ENCODE measurements around the gene RMDN2. TPM values are rescaled to one million over a fixed set of nuclear protein-coding genes. Genes with fewer than 3 reads are reported as not detected.

Gene RMDN2
- total RNA-seq, 3 donors from 2014 or later, result 9.8 to 14.4 (median 11.5) TPM

- DNase-seq (ENCODE audit: low spot score in 2 of 2), result no peak
- no peaks in the 10 kb centered on the region for H3K4me1 ChIP-seq
- no peak for TF ChIP-seq CTCF (IDR thresholded peaks at IDR 0.05)
- TF ChIP-seq POLR2A (IDR thresholded peaks at IDR 0.05), result no peak
- no peak for TF ChIP-seq POLR2AphosphoS5 (IDR thresholded peaks at IDR 0.05)
- intact Hi-C loops (cut with DNase I; ENCODE audit: low total_unique reads), result no loop called here
- no peaks in the 10 kb centered on the region for H3K27me3 ChIP-seq
- no peaks in the 10 kb centered on the region for H3K36me3 ChIP-seq
- H3K9me3 ChIP-seq, result no peaks in the 10 kb centered on the region
- no peak overlapping the region for H3K4me3 ChIP-seq
- H3K27ac ChIP-seq, result no peak overlapping the region
Observed at GRCh38 chr2:38060236-38061018, 135.3 kb downstream of the RMDN2 start.

- H3K36me3 ChIP-seq, result no peaks in the 10 kb centered on the region
- no peak overlapping the region for H3K4me3 ChIP-seq
- TF ChIP-seq CTCF (IDR thresholded peaks at IDR 0.05) (no peak), POLR2A (IDR thresholded peaks at IDR 0.05) (no peak), POLR2AphosphoS5 (IDR thresholded peaks at IDR 0.05) (no peak)
- no peak for DNase-seq (ENCODE audit: low spot score in 2 of 2)
- H3K4me1 ChIP-seq, result no peaks in the 10 kb centered on the region
- no peak overlapping the region for H3K27ac ChIP-seq
- H3K27me3 ChIP-seq, result no peaks in the 10 kb centered on the region
- intact Hi-C loops (cut with DNase I; ENCODE audit: low total_unique reads), result no loop called here
- no peaks in the 10 kb centered on the region for H3K9me3 ChIP-seq
Observed at GRCh38 chr2:38064801-38065501, 139.9 kb downstream of the RMDN2 start.

- peak overlapping the region in 1 of 2 donors; percentile 43 for H3K27ac ChIP-seq
- intact Hi-C loops (cut with DNase I; ENCODE audit: low total_unique reads), result no loop called here
Observed at GRCh38 chr2:38065502-38066135, 140.5 kb downstream of the RMDN2 start.

DNA sequence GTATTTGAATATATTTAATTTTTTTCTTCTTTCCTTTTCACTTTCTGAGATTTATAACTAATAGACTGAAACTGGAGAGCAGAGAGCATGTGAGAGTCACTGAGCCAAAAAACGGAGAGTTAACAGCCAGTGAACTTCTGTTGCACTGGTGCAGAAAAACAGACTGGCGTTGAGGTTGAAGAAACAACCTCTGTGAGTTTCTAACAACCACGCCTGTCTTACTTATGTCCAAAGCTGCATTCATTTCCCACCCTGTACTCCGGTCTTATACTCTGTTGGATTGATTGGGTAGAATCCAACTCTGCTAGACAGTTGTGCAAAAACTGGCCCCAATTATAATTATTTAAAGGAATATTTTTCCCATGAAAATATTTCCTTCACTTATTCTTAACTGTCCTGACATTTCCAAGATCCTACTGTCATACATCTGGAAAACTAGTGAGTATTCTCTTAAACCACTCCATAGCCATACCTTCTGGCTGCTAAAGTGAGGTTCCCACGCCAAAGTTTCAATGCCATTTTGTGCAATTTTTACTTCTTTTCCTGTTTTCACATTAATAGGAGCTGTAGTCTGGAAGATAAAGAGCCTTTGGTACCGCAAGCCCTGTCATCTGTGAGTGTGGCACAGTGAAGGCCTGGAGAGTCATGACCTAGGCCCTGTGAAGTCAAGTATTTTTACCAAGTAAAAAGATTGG, 141.5 kb downstream of the RMDN2 start:
- TF ChIP-seq CTCF (IDR thresholded peaks at IDR 0.05) (no peak), POLR2AphosphoS5 (IDR thresholded peaks at IDR 0.05) (no peak), POLR2A (IDR thresholded peaks at IDR 0.05) (no peak)
- peak overlapping the region in 1 of 3 donors; percentile 25 for H3K4me3 ChIP-seq
- no peaks in the 10 kb centered on the region for H3K27me3 ChIP-seq
- no peak for DNase-seq (ENCODE audit: low spot score in 2 of 2)
- H3K36me3 ChIP-seq, result no peaks in the 10 kb centered on the region
- intact Hi-C loops (cut with DNase I; ENCODE audit: low total_unique reads), result no loop called here
- no peaks in the 10 kb centered on the region for H3K9me3 ChIP-seq
- no peak overlapping the region for H3K27ac ChIP-seq
- no peaks in the 10 kb centered on the region for H3K4me1 ChIP-seq

More at GRCh38 chr2:38065502-38066135, 140.5 kb downstream of the RMDN2 start:
- DNase-seq (ENCODE audit: low spot score in 2 of 2), result no peak
- Histone ChIP-seq H3K4me1 (no peaks in the 10 kb centered on the region), H3K36me3 (no peaks in the 10 kb centered on the region), H3K27me3 (no peaks in the 10 kb centered on the region), H3K4me3 (no peak overlapping the region), H3K9me3 (no peaks in the 10 kb centered on the region)
- TF ChIP-seq CTCF (IDR thresholded peaks at IDR 0.05) (no peak), POLR2AphosphoS5 (IDR thresholded peaks at IDR 0.05) (no peak), POLR2A (IDR thresholded peaks at IDR 0.05) (no peak)

Other genes with a start within 250 kb of the RMDN2 start
- 100 to 1,000 TPM in 1 of 3 donors, 10 to 100 TPM in 2; 32.9 to 166 (median 39.0) TPM for gene CYP1B1, start 150.9 kb downstream of the RMDN2 start, total RNA-seq

Data from breast epithelium (tissue), 4 donors.